Stomach (tissue), 9 donors: ENCODE data around the gene GRAP. TPM values are rescaled to one million over a fixed set of nuclear protein-coding genes. Genes with fewer than 3 reads are reported as not detected.

Source experiments
- DNase-seq, 2 donors: peaks; one replicate each; pipeline versions ENCODE4 v3.0.0 to v3.0.0-alpha.2; 2013 to 2019
- H3K27ac ChIP-seq, 5 donors: fragments of 200-600 bp in 4 of 5; sonication (generic) in 4 of 5; one replicate each; pipeline ENCODE4 v1.5.1; 2013 to 2019; ENCODE audit warnings: mild to moderate bottlenecking in 1 of 5, moderate library complexity in 1 of 5
- H3K27me3 ChIP-seq, 3 donors: fragments of 200-600 bp; sonication (generic); one replicate each; pipeline ENCODE4 v1.5.1; 2017 to 2019; ENCODE audit warnings: mixed run types in 1 of 3
- H3K36me3 ChIP-seq, 4 donors: fragments of 200-600 bp; sonication (generic); 1 replicate in 3 of 4; 2 replicates in 1 of 4; pipeline ENCODE4 v1.5.1; 2016 to 2019
- H3K4me1 ChIP-seq, 4 donors: fragments of 200-600 bp; sonication (generic); one replicate each; pipeline ENCODE4 v1.5.1; 2016 to 2019
- H3K4me3 ChIP-seq, 4 donors: fragments of 200-600 bp; sonication (generic) in 3 of 4; one replicate each; pipeline ENCODE4 v1.5.1; 2016 to 2019; ENCODE audit warnings: mild to moderate bottlenecking in 1 of 4
- H3K9me3 ChIP-seq, 4 donors: fragments of 200-600 bp; sonication (generic); one replicate each; pipeline ENCODE4 v1.5.1; 2016 to 2019
- CTCF ChIP-seq, 7 experiments: fragments of 450-650 bp in 4 of 7; fragments of 200-600 bp in 3 of 7; sonication (generic) in 3 of 7; IDR thresholded peaks; one replicate each; pipeline ENCODE4 v1.5.1; 2016 to 2019; ENCODE audit warnings: antibody characterized with exemption in 7 of 7, control low read depth in 2 of 7, mild to moderate bottlenecking in 1 of 7
- EP300 ChIP-seq: sonication (generic); formaldehyde crosslinking; IDR thresholded peaks from one replicate; pipeline ENCODE4 v1.6.1; 2017; ENCODE audit warnings: antibody characterized with exemption
- POLR2A ChIP-seq, 4 donors: fragments of 450-650 bp; IDR thresholded peaks; one replicate each; pipeline ENCODE4 v1.6.1; 2016; ENCODE audit warnings: antibody characterized with exemption in 4 of 4, control low read depth in 2 of 4, mild to moderate bottlenecking in 1 of 4, moderate library complexity in 1 of 4
- POLR2AphosphoS5 ChIP-seq, 3 donors: sonication (generic); formaldehyde crosslinking; IDR thresholded peaks; one replicate each; pipeline ENCODE4 v1.6.1; 2016; ENCODE audit warnings: antibody characterized with exemption in 3 of 3
- WGBS, 5 donors: extraction: QIAGEN DNeasy Blood & Tissue Kit in 3 of 5; methylation state at CpG; one replicate each; pipeline versions ENCODE4 v1.1.5 to v1.1.7; 2013 to 2018; 5-methylcytosine and 5-hydroxymethylcytosine counted together
- intact Hi-C: fragments of 100-400 bp; cut with DNase I; formaldehyde crosslinking; loops from one replicate; pipeline ENCODE4 v1.15.1; 2023; ENCODE audit warnings: low total_unique reads
- polyA plus RNA-seq, 3 donors: library from polyadenylated mRNA; stranded (reverse); fragments of 200-250 nt; gene quantifications; one replicate each; pipeline ENCODE4 v1.2.3, GENCODE V29; 2013
- total RNA-seq, 5 donors: library from RNA; depleted of rRNA; stranded (reverse); fragments of >200 nt; gene quantifications; one replicate each; pipeline versions ENCODE4 v1.1.0 to v1.2.3, GENCODE V29; 2014 to 2016
- donor health status: healthy with polysubstance abuse.
- donor health status: Bipolar disorder and iron deficiency.
- donor health status: healthy.

The GRAP gene
- total and polyA plus RNA-seq, 8 donors: 0.87 to 92.2 (median 2.9) TPM

GRCh38 chr17:19015428-19015827 lies 31.3 kb downstream of the GRAP start:
- no peak for DNase-seq
- H3K36me3 ChIP-seq: no peaks in the 10 kb centered on the region
- H3K27me3 ChIP-seq: no peaks in the 10 kb centered on the region
- intact Hi-C loops: no loop called here
- no peaks in the 10 kb centered on the region for H3K9me3 ChIP-seq
- TF ChIP-seq POLR2A (IDR thresholded peaks at IDR 0.05): no peak
- no peak for TF ChIP-seq CTCF (IDR thresholded peaks at IDR 0.05)
- no peak for TF ChIP-seq EP300
- TF ChIP-seq POLR2AphosphoS5 (IDR thresholded peaks at IDR 0.05): no peak
- H3K4me1 ChIP-seq: peaks cover 0 to 20% (median 0%) of the 10 kb centered on the region in 4 donors
- H3K4me3 ChIP-seq: no peak overlapping the region
- H3K27ac ChIP-seq: no peak overlapping the region
- 77 to 83% (median 82%) methylated on average over 6 to 7 of the region's 7 CpGs for WGBS, 5 donors

GRCh38 chr17:19014628-19015215 lies 32.0 kb downstream of the GRAP start:
- no peaks in the 10 kb centered on the region for H3K27me3 ChIP-seq
- TF ChIP-seq POLR2A (IDR thresholded peaks at IDR 0.05) (no peak), POLR2AphosphoS5 (IDR thresholded peaks at IDR 0.05) (no peak), EP300 (no peak), CTCF (IDR thresholded peaks at IDR 0.05) (no peak)
- intact Hi-C loops: no loop called here
- no peaks in the 10 kb centered on the region for H3K9me3 ChIP-seq
- no peaks in the 10 kb centered on the region for H3K36me3 ChIP-seq
- H3K27ac ChIP-seq: no peak overlapping the region
- DNase-seq: no peak
- 74 to 87% (median 82%) methylated on average over 22 to 29 of the region's 29 CpGs for WGBS, 5 donors
- peaks cover 0 to 20% (median 0%) of the 10 kb centered on the region in 4 donors for H3K4me1 ChIP-seq
- no peak overlapping the region for H3K4me3 ChIP-seq

- no peak overlapping the region for H3K27ac ChIP-seq
- no peaks in the 10 kb centered on the region for H3K9me3 ChIP-seq
- TF ChIP-seq POLR2AphosphoS5 (IDR thresholded peaks at IDR 0.05) (no peak), POLR2A (IDR thresholded peaks at IDR 0.05) (no peak), EP300 (no peak), CTCF (IDR thresholded peaks at IDR 0.05) (no peak)
- no peak for DNase-seq
- H3K27me3 ChIP-seq: no peaks in the 10 kb centered on the region
- peaks cover 0 to 20% (median 0%) of the 10 kb centered on the region in 4 donors for H3K4me1 ChIP-seq
- no peaks in the 10 kb centered on the region for H3K36me3 ChIP-seq
- no peak overlapping the region for H3K4me3 ChIP-seq
- 84 to 95% (median 92%) methylated on average over 9 to 11 of the region's 11 CpGs for WGBS, 5 donors
- intact Hi-C loops: no loop called here
Measured at GRCh38 chr17:19013806-19014627, 32.7 kb downstream of the GRAP start.

- intact Hi-C loops: no loop called here
- no peak overlapping the region for H3K27ac ChIP-seq
- H3K36me3 ChIP-seq: no peaks in the 10 kb centered on the region
- TF ChIP-seq CTCF (IDR thresholded peaks at IDR 0.05): no peak
- DNase-seq: no peak
- H3K4me3 ChIP-seq: no peak overlapping the region
- no peaks in the 10 kb centered on the region for H3K27me3 ChIP-seq
- H3K4me1 ChIP-seq: peaks cover 0 to 20% (median 0%) of the 10 kb centered on the region in 4 donors
- H3K9me3 ChIP-seq: no peaks in the 10 kb centered on the region
- 94 to 99% (median 97%) methylated on average over 12 of the region's 12 CpGs for WGBS, 5 donors
Measured at GRCh38 chr17:19013226-19013625, 33.5 kb downstream of the GRAP start.
